HepG2 (cell line): ENCODE measurements around the gene SSBP4. TPM values are rescaled to one million over a fixed set of nuclear protein-coding genes. Genes with fewer than 3 reads are reported as not detected.
A peak's percentile ranks its signal among the peaks of the same experiment; 100 is the strongest.

ENCODE experiments used
- CBX5 ChIP-seq: sonication (generic); formaldehyde crosslinking; IDR thresholded peaks from 2 replicates; pipeline ENCODE4 v1.4.0; 2020; ENCODE audit warnings: missing genetic modification reagents, borderline replicate concordance
- FLYWCH1 ChIP-seq: sonication (generic); formaldehyde crosslinking; IDR thresholded peaks from 2 replicates; pipeline ENCODE4 v1.8.1; 2023; ENCODE audit warnings: mild to moderate bottlenecking, missing genetic modification reagents
- FOXK1 ChIP-seq: sonication (generic); formaldehyde crosslinking; IDR thresholded peaks from 2 replicates; pipeline ENCODE4 v1.4.0; 2020; ENCODE audit warnings: low read depth, missing genetic modification reagents, borderline replicate concordance
- HMGA1 ChIP-seq: sonication (generic); formaldehyde crosslinking; conservative IDR thresholded peaks from 2 replicates; pipeline ENCODE4 v1.4.0; 2020; ENCODE audit warnings: missing genetic modification reagents
- KDM4B ChIP-seq: sonication (generic); formaldehyde crosslinking; IDR thresholded peaks from 2 replicates; pipeline ENCODE4 v1.4.0; 2020; ENCODE audit warnings: missing genetic modification reagents
- KLF12 ChIP-seq: sonication (generic); formaldehyde crosslinking; IDR thresholded peaks from 2 replicates; pipeline ENCODE4 v1.4.0; 2020; ENCODE audit warnings: missing genetic modification reagents, borderline replicate concordance
- KLF15 ChIP-seq: sonication (generic); formaldehyde crosslinking; IDR thresholded peaks from 2 replicates; pipeline ENCODE4 v1.8.1; 2023; ENCODE audit warnings: borderline replicate concordance, mild to moderate bottlenecking, inconsistent platforms, missing genetic modification reagents, mixed read lengths
- NBN ChIP-seq: fragments of 450-650 bp; conservative IDR thresholded peaks from 2 replicates; pipeline ENCODE4 v1.6.1; 2017
- NR3C1 ChIP-seq: sonication (generic); formaldehyde crosslinking; IDR thresholded peaks from 2 replicates; pipeline ENCODE4 v1.4.0; 2020; ENCODE audit warnings: missing genetic modification reagents
- RFX3 ChIP-seq: IDR thresholded peaks from 2 replicates; pipeline ENCODE4 v1.6.1; 2016; ENCODE audit warnings: missing biosample characterization, missing genetic modification reagents
- RFXANK ChIP-seq: IDR thresholded peaks from 2 replicates; pipeline ENCODE4 v1.6.1; 2016
- SMAD1 ChIP-seq: sonication (generic); formaldehyde crosslinking; IDR thresholded peaks from 2 replicates; pipeline ENCODE4 v1.4.0; 2020; ENCODE audit warnings: missing genetic modification reagents, low read depth, mild to moderate bottlenecking, borderline replicate concordance
- THYN1 ChIP-seq: sonication (generic); formaldehyde crosslinking; IDR thresholded peaks from 2 replicates; pipeline ENCODE4 v1.8.1; 2023; ENCODE audit warnings: low read depth, mild to moderate bottlenecking, moderate library complexity, missing genetic modification reagents, borderline replicate concordance
- ZFP36 ChIP-seq: fragments of 150-350 bp; IDR thresholded peaks from 2 replicates; pipeline ENCODE4 v1.6.1; 2018; ENCODE audit warnings: borderline replicate concordance, low read length, low read depth; ENCODE audit not compliant: partially characterized antibody
- ZNF382 ChIP-seq: sonication (generic); formaldehyde crosslinking; IDR thresholded peaks from 2 replicates; pipeline ENCODE4 v1.5.0; 2020; ENCODE audit warnings: missing genetic modification reagents, mild to moderate bottlenecking, borderline replicate concordance
- ZNF558 ChIP-seq: sonication (generic); formaldehyde crosslinking; IDR thresholded peaks from 2 replicates; pipeline ENCODE4 v1.9.0; 2022; ENCODE audit warnings: mild to moderate bottlenecking, missing genetic modification reagents, borderline replicate concordance
- polyA plus RNA-seq, 8 experiments: library from polyadenylated mRNA; depleted of rRNA in 3 of 8; stranded (reverse) in 7 of 8; unstranded in 1 of 8; fragments of >200 nt; fragmentation: Illumina TruSeq in 4 of 8; extraction: Trizol in 4 of 8; gene quantifications; 2 replicates each; pipeline versions ENCODE4 v1.2.1 to v1.2.3, GENCODE V29; 2011 to 2016; ENCODE audit warnings: low read depth in 4 of 8, missing spikeins in 1 of 8, mixed read lengths in 1 of 8; ENCODE audit not compliant: insufficient read depth in 1 of 8
- total RNA-seq, 5 experiments: library from RNA; depleted of rRNA; stranded (reverse); fragments of >200 nt; fragmentation: Illumina TruSeq; extraction: Trizol; gene quantifications; 2 replicates each; pipeline ENCODE4 v1.2.3, GENCODE V29; 2016; ENCODE audit warnings: low read depth in 1 of 5
- TF ChIP-seq, protein P1 (sequence below): sonication (generic); formaldehyde crosslinking; IDR thresholded peaks from 2 replicates; pipeline ENCODE4 v1.5.0; 2020; ENCODE audit warnings: mild to moderate bottlenecking, missing genetic modification reagents, borderline replicate concordance
- TF ChIP-seq, protein P2 (sequence below): IDR thresholded peaks from 2 replicates; pipeline ENCODE4 v1.6.1; 2012; ENCODE audit warnings: inconsistent platforms
- TF ChIP-seq, protein P3 (sequence below): sonication (generic); formaldehyde crosslinking; IDR thresholded peaks from 2 replicates; pipeline ENCODE4 v1.8.0; 2022; ENCODE audit warnings: mild to moderate bottlenecking, missing genetic modification reagents, moderate library complexity
- TF ChIP-seq, protein P4 (sequence below): IDR thresholded peaks from 2 replicates; pipeline ENCODE4 v1.6.1; 2016; ENCODE audit warnings: missing compliant biosample characterization, missing genetic modification reagents, borderline replicate concordance

Gene SSBP4
- total and polyA plus RNA-seq, 2 of the 13 experiments (the other 11 are each of a cell fraction or from before 2014, with no cell fraction given), result 20.8 to 39.5 TPM

DNA sequence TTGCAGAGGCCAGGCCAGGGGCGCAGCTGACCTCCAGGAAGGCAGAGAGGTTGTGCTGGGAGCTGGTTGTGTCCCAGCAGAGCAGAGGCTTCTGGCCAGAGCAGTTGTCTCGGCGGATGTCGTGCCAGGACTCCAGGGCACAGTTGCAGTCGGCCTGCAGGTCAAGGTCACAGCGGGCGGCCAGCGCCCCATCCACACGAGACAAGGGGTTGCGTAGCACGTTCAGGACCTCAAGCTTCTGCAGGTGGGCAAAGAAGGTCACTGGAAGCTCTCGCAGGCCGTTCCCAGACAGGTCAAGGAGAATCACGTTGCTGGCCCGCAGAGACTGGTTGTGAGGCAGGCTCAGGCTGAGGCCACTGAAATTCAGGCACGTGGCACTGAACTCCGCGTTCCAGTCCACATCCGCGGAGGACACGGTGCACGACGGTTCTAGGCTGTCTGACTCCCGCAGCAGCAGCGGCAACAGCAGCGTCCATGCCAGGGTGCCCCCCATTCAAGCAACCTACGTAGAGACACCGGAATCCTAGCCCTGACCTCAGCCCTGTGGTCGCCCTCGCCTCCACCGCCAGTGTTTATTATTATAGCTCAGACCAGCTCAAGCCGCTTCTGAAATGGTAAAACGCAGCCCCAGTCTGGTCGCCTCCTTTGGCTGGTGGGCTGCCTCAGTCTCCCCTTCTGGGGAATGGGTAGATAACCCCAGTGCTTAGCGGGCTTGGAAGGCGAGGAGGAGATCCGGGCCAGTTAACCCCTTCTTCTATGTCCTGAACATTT is 22.5 kb upstream of the SSBP4 start (continued):
- TF ChIP-seq, protein P1, sequence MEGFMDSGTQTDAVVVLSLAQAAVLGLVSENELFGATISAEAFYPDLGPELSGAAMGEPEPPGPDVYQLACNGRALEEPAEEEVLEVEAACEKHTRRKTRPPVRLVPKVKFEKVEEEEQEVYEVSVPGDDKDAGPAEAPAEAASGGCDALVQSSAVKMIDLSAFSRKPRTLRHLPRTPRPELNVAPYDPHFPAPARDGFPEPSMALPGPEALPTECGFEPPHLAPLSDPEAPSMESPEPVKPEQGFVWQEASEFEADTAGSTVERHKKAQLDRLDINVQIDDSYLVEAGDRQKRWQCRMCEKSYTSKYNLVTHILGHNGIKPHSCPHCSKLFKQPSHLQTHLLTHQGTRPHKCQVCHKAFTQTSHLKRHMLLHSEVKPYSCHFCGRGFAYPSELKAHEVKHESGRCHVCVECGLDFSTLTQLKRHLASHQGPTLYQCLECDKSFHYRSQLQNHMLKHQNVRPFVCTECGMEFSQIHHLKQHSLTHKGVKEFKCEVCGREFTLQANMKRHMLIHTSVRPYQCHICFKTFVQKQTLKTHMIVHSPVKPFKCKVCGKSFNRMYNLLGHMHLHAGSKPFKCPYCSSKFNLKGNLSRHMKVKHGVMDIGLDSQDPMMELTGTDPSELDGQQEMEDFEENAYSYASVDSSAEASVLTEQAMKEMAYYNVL (CRISPR knock-in tag), result no peak; the same call in 1 of the 2 replicates
- TF ChIP-seq ZFP36, result no peak
- TF ChIP-seq NBN, result no peak
- TF ChIP-seq ZNF558 (CRISPR knock-in tag), result no peak
- TF ChIP-seq, protein P2, sequence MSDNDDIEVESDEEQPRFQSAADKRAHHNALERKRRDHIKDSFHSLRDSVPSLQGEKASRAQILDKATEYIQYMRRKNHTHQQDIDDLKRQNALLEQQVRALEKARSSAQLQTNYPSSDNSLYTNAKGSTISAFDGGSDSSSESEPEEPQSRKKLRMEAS, result peak; percentile 92
- TF ChIP-seq KLF15 (CRISPR knock-in tag), result no peak
- no peak for TF ChIP-seq SMAD1 (CRISPR knock-in tag)
- no peak for TF ChIP-seq RFX3 (CRISPR knock-in tag)
- TF ChIP-seq FLYWCH1 (CRISPR knock-in tag), result 0 out of 2 replicates have a peak, but pooled peaks have one; percentile 45
- no peak for TF ChIP-seq FOXK1 (CRISPR knock-in tag)
- TF ChIP-seq KDM4B, result no peak
- no peak for TF ChIP-seq HMGA1
- no peak for TF ChIP-seq KLF12 (CRISPR knock-in tag)
- no peak for TF ChIP-seq THYN1 (CRISPR knock-in tag)
- TF ChIP-seq, protein P3, sequence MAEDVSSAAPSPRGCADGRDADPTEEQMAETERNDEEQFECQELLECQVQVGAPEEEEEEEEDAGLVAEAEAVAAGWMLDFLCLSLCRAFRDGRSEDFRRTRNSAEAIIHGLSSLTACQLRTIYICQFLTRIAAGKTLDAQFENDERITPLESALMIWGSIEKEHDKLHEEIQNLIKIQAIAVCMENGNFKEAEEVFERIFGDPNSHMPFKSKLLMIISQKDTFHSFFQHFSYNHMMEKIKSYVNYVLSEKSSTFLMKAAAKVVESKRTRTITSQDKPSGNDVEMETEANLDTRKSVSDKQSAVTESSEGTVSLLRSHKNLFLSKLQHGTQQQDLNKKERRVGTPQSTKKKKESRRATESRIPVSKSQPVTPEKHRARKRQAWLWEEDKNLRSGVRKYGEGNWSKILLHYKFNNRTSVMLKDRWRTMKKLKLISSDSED (CRISPR knock-in tag), result no peak
- no peak for TF ChIP-seq ZNF382 (CRISPR knock-in tag)
- no peak for TF ChIP-seq RFXANK (CRISPR knock-in tag)
- no peak for TF ChIP-seq NR3C1
- peak; percentile 49; the same call in 1 of the 2 replicates for TF ChIP-seq CBX5
- TF ChIP-seq, protein P4, sequence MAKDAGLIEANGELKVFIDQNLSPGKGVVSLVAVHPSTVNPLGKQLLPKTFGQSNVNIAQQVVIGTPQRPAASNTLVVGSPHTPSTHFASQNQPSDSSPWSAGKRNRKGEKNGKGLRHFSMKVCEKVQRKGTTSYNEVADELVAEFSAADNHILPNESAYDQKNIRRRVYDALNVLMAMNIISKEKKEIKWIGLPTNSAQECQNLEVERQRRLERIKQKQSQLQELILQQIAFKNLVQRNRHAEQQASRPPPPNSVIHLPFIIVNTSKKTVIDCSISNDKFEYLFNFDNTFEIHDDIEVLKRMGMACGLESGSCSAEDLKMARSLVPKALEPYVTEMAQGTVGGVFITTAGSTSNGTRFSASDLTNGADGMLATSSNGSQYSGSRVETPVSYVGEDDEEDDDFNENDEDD (CRISPR knock-in tag), result peak; percentile 68; the same call in 1 of the 2 replicates
- TF ChIP-seq, all 625 proteins: peak for 102
